NB4 (cell line): ENCODE results near the gene ADAMTS4.

Source experiments
- DNase-seq: peaks from one replicate; pipeline ENCODE4 v3.0.0; 2010; ENCODE audit warnings: low read depth
- H3K4me3 ChIP-seq: one replicate; pipeline ENCODE4 v1.5.1; 2011; ENCODE audit warnings: mild to moderate bottlenecking, low read depth, low read length, moderate library complexity
- CTCF ChIP-seq: IDR thresholded peaks from one replicate; pipeline ENCODE4 v1.5.1; 2012; ENCODE audit warnings: low read depth, low read length
- MAX ChIP-seq: IDR thresholded peaks from 2 replicates; pipeline ENCODE4 v1.6.1; 2011; ENCODE audit warnings: low read depth, low read length
- MYC ChIP-seq: IDR thresholded peaks from 2 replicates; pipeline ENCODE4 v1.6.1; 2011; ENCODE audit warnings: low read depth, low read length
- POLR2A ChIP-seq: IDR thresholded peaks from 2 replicates; pipeline ENCODE4 v1.6.1; 2011; ENCODE audit warnings: mild to moderate bottlenecking; ENCODE audit not compliant: insufficient read length; ENCODE audit errors: extremely low read depth

ADAMTS4 gene

GRCh38 chr1:161176468-161177111, 22.3 kb downstream of the ADAMTS4 start:
- TF ChIP-seq POLR2A (no peak), MYC (no peak), MAX (no peak), CTCF (no peak)
- no peak for DNase-seq
- peak overlapping the region; percentile 94 for H3K4me3 ChIP-seq

GRCh38 chr1:161175771-161176453, 22.9 kb downstream of the ADAMTS4 start:
- no peak for DNase-seq
- TF ChIP-seq CTCF (no peak), MAX (no peak), POLR2A (no peak), MYC (no peak)
- peak overlapping the region; percentile 2 for H3K4me3 ChIP-seq

- DNase-seq, result no peak
- H3K4me3 ChIP-seq, result no peak overlapping the region
- TF ChIP-seq POLR2A (no peak), CTCF (no peak), MYC (no peak), MAX (no peak)
Measured at GRCh38 chr1:161174911-161175310, 23.9 kb downstream of the ADAMTS4 start.

- H3K4me3 ChIP-seq, result no peak overlapping the region
- no peak for DNase-seq
- no peak for TF ChIP-seq MYC
- no peak for TF ChIP-seq MAX
- no peak for TF ChIP-seq CTCF
- no peak for TF ChIP-seq POLR2A
Measured at GRCh38 chr1:161173711-161174110, 25.1 kb downstream of the ADAMTS4 start.

GRCh38 chr1:161172776-161173376, 26.0 kb downstream of the ADAMTS4 start:
- H3K4me3 ChIP-seq, result no peak overlapping the region
- TF ChIP-seq POLR2A, result no peak
- no peak for TF ChIP-seq CTCF
- TF ChIP-seq MYC, result no peak
- no peak for TF ChIP-seq MAX
- DNase-seq, result no peak
